Measurements from ENCODE around the gene ZFYVE9. TPM values are rescaled to one million over a fixed set of nuclear protein-coding genes. Genes with fewer than 3 reads are reported as not detected.

ZFYVE9 gene
- total and polyA plus RNA-seq, 2 of the 8 experiments (the other 6 are each of a cell fraction or from before 2014, with no cell fraction given), result 5.8 to 26.5 TPM

- Histone ChIP-seq H3K4me1 (replicated peaks in 1 of 4; ENCODE audit: control insufficient read depth in 3 of 4, insufficient read depth in 4 of 4, low read length in 3 of 4) (no peaks in the 10 kb centered on the region), H3K9me3 (ENCODE audit: insufficient read depth in 2 of 2, low read depth in 1 of 2, low read length in 1 of 2) (no peaks in the 10 kb centered on the region), H3K4ac (replicated peaks; ENCODE audit: insufficient read length, low read depth, low read length) (no peak overlapping the region), H4K91ac (replicated peaks; ENCODE audit: insufficient read length, low read length) (no peak overlapping the region), H2AFZ (ENCODE audit: low read length) (no peak overlapping the region), H2BK20ac (ENCODE audit: low read length) (no peak overlapping the region), H2BK5ac (ENCODE audit: low read depth, low read length) (no peak overlapping the region), H3K23me2 (ENCODE audit: low read depth, low read length) (no peaks in the 10 kb centered on the region), H2BK12ac (ENCODE audit: low read depth, low read length) (no peak overlapping the region), H3K9ac (replicated peaks in 1 of 4; ENCODE audit: extremely low read depth in 1 of 4, low read depth in 3 of 4, low read length in 3 of 4) (no peak overlapping the region), H2BK15ac (ENCODE audit: low read length) (no peak overlapping the region), H3K79me2 (ENCODE audit: control insufficient read depth in 1 of 2, insufficient read depth in 2 of 2, low read length in 2 of 2) (no peaks in the 10 kb centered on the region), H3K36me3 (ENCODE audit: control insufficient read depth in 2 of 4, insufficient read depth in 4 of 4, low read length in 3 of 4) (no peaks in the 10 kb centered on the region), H2BK120ac (replicated peaks; ENCODE audit: low read depth, low read length) (no peak overlapping the region), H3K14ac (ENCODE audit: insufficient read length) (no peak overlapping the region), H3K79me1 (ENCODE audit: low read depth, low read length) (no peaks in the 10 kb centered on the region), H4K5ac (ENCODE audit: insufficient read length, low read depth, low read length) (no peak overlapping the region), H3K4me3 (ENCODE audit: extremely low read depth in 1 of 4, insufficient read depth in 2 of 4, low read depth in 3 of 4, low read length in 4 of 4) (no peak overlapping the region), H3K27me3 (replicated peaks in 1 of 4; ENCODE audit: control insufficient read depth in 3 of 4, extremely low read depth in 1 of 4, insufficient read depth in 3 of 4, low read length in 3 of 4) (no peaks in the 10 kb centered on the region), H4K20me1 (replicated peaks in 1 of 2; ENCODE audit: control insufficient read depth in 1 of 2, insufficient read depth in 2 of 2, low read length in 2 of 2) (no peaks in the 10 kb centered on the region), H4K8ac (ENCODE audit: extremely low read depth, insufficient read depth, low read length) (no peak overlapping the region), H3K4me2 (ENCODE audit: insufficient read depth in 1 of 2, low read depth in 2 of 2, low read length in 2 of 2) (no peak overlapping the region), H3K27ac (ENCODE audit: low read depth, low read length) (no peak overlapping the region), H3K23ac (ENCODE audit: insufficient read length) (no peak overlapping the region), H3K56ac (replicated peaks; ENCODE audit: insufficient read length, low read depth, low read length) (no peak overlapping the region), H2AK5ac (ENCODE audit: low read depth, low read length) (no peak overlapping the region), H3K18ac (ENCODE audit: extremely low read depth, low read length) (no peak overlapping the region)
- CTCF ChIA-PET (ENCODE audit: partially characterized antibody), result no interaction called here
- TF ChIP-seq TEAD4 (IDR thresholded peaks at IDR 0.05; ENCODE audit: low read depth, low read length) (no peak), RAD21 (IDR thresholded peaks at IDR 0.05 in 1 of 2, conservative IDR thresholded peaks at IDR 0.05 in 1 of 2; ENCODE audit: low read depth in 2 of 2, low read length in 2 of 2) (no peak), POLR2A (IDR thresholded peaks at IDR 0.05; ENCODE audit: control extremely low read depth in 1 of 2, low read depth in 2 of 2, low read length in 2 of 2) (no peak)
- FAIRE-seq (no peak), DNase-seq (ENCODE audit: low read depth in 1 of 2, low spot score in 2 of 2) (no peak)
- 96% methylated on average over 2 of the region's 2 CpGs; no CpG with 5 or more reads in 1 of the 2 experiments for WGBS, 2 experiments (ENCODE audit: extremely low coverage in 1 of 2, insufficient coverage in 1 of 2, insufficient read length in 1 of 2, insufficient replicate concordance in 2 of 2, low coverage in 1 of 2, low lambda C conversion rate in 2 of 2, missing lambda C conversion rate in 1 of 2)
- POLR2A ChIA-PET (ENCODE audit: partially characterized antibody), result interaction anchor here (1.0 kb wide), 1 partner anchor 49 kb away, joined by 3 read pairs; no protein-coding TSS in a partner anchor
Observed at GRCh38 chr1:52191395-52191965, 49.6 kb downstream of the ZFYVE9 start.

Data from H1 (cell line).